A204.1 (cell line): ENCODE results near the gene NUDT1.

Experiments
- FAIRE-seq: peaks from 2 replicates; lab custom pipeline; 2012; peaks lifted over from hg19 to GRCh38; lab: Jason Lieb, UNC

Gene NUDT1

GRCh38 chr7:2205036-2205780 is 36.8 kb upstream of the NUDT1 start:
- no peak for FAIRE-seq

GRCh38 chr7:2208712-2209111 is 33.3 kb upstream of the NUDT1 start:
- no peak for FAIRE-seq

GRCh38 chr7:2209146-2209960 is 32.7 kb upstream of the NUDT1 start:
- FAIRE-seq = no peak

GRCh38 chr7:2209961-2210323 is 32.1 kb upstream of the NUDT1 start:
- no peak for FAIRE-seq

GRCh38 chr7:2210551-2211258 is 31.3 kb upstream of the NUDT1 start:
- no peak for FAIRE-seq

- FAIRE-seq = no peak
Observed at GRCh38 chr7:2211259-2211880, 30.7 kb upstream of the NUDT1 start.

- no peak for FAIRE-seq
Observed at GRCh38 chr7:2211926-2212325, 30.1 kb upstream of the NUDT1 start.

GRCh38 chr7:2212906-2213305 is 29.1 kb upstream of the NUDT1 start:
- no peak for FAIRE-seq

GRCh38 chr7:2213551-2214215 is 28.3 kb upstream of the NUDT1 start:
- FAIRE-seq = no peak

- no peak for FAIRE-seq
Observed at GRCh38 chr7:2214636-2215035, 27.4 kb upstream of the NUDT1 start.

- FAIRE-seq = no peak
Observed at GRCh38 chr7:2215851-2216250, 26.2 kb upstream of the NUDT1 start.

- no peak for FAIRE-seq
Observed at GRCh38 chr7:2217206-2217605, 24.8 kb upstream of the NUDT1 start.

GRCh38 chr7:2217716-2218443 is 24.1 kb upstream of the NUDT1 start:
- no peak for FAIRE-seq

GRCh38 chr7:2218444-2218785 is 23.6 kb upstream of the NUDT1 start:
- FAIRE-seq = no peak

- no peak for FAIRE-seq
Observed at GRCh38 chr7:2219136-2219535, 22.9 kb upstream of the NUDT1 start.

- no peak for FAIRE-seq
Observed at GRCh38 chr7:2219606-2220005, 22.4 kb upstream of the NUDT1 start.

GRCh38 chr7:2220030-2220429 is 22.0 kb upstream of the NUDT1 start:
- FAIRE-seq = no peak

GRCh38 chr7:2220506-2220905 is 21.5 kb upstream of the NUDT1 start:
- FAIRE-seq = no peak

- FAIRE-seq = no peak
Observed at GRCh38 chr7:2220954-2221353, 21.1 kb upstream of the NUDT1 start.

- FAIRE-seq = no peak
Observed at GRCh38 chr7:2222516-2222915, 19.5 kb upstream of the NUDT1 start.

GRCh38 chr7:2223321-2223720 is 18.7 kb upstream of the NUDT1 start:
- FAIRE-seq = no peak

- no peak for FAIRE-seq
Observed at GRCh38 chr7:2224491-2224928, 17.5 kb upstream of the NUDT1 start.
